ENCODE measurements around the gene TMEM101.

DNA sequence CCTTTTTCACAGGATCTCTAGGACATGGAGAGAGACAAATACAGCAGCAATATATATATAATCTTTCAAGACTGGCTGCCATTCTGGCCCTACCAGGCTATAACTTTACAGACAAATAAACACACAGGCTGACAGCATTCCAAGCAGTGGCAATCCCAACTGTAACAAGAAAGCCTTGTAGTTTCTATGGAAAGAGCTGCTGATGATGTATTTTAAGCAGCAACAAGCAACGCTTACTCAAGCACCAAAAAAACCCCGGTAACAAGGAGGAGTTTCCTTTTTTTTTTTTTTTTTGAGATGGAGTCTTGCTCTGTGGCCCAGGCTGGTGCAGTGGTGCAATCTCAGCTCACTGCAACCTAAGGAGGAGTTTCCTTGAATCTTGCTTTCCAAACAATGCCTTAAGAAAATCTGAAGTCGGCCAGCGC lies 28.5 kb upstream of the TMEM101 start:
- TF ChIP-seq KLF16 (CRISPR knock-in tag; IDR thresholded peaks at IDR 0.05) (no peak), ZNF274 (CRISPR knock-in tag; IDR thresholded peaks at IDR 0.05) (no peak), TAF1 (CRISPR knock-in tag; IDR thresholded peaks at IDR 0.05) (no peak)
- TF ChIP-seq, protein P1, sequence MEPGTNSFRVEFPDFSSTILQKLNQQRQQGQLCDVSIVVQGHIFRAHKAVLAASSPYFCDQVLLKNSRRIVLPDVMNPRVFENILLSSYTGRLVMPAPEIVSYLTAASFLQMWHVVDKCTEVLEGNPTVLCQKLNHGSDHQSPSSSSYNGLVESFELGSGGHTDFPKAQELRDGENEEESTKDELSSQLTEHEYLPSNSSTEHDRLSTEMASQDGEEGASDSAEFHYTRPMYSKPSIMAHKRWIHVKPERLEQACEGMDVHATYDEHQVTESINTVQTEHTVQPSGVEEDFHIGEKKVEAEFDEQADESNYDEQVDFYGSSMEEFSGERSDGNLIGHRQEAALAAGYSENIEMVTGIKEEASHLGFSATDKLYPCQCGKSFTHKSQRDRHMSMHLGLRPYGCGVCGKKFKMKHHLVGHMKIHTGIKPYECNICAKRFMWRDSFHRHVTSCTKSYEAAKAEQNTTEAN (CRISPR knock-in tag; conservative IDR thresholded peaks at IDR 0.05): no peak

All from HepG2 (cell line).